HepG2 (cell line): ENCODE results near the gene VWA1. TPM values are rescaled to one million over a fixed set of nuclear protein-coding genes. Genes with fewer than 3 reads are reported as not detected.
A peak's percentile ranks its signal among the peaks of the same experiment; 100 is the strongest.

Experiments
- ESRRA ChIP-seq: sonication (generic); formaldehyde crosslinking; IDR thresholded peaks from 2 replicates; pipeline ENCODE4 v1.5.1; 2020; ENCODE audit warnings: mild to moderate bottlenecking, low read depth, missing genetic modification reagents
- ETV6 ChIP-seq: sonication (generic); formaldehyde crosslinking; conservative IDR thresholded peaks from 2 replicates; pipeline ENCODE4 v1.4.0; 2020; ENCODE audit warnings: missing genetic modification reagents
- HNRNPUL1 ChIP-seq: fragments of 200-400 bp; formaldehyde crosslinking; IDR thresholded peaks from 2 replicates; pipeline ENCODE4 v1.6.1; 2017; ENCODE audit warnings: low read depth, mild to moderate bottlenecking, low read length, moderate library complexity
- MTF2 ChIP-seq: sonication (generic); formaldehyde crosslinking; IDR thresholded peaks from 2 replicates; pipeline ENCODE4 v1.5.0; 2020; ENCODE audit warnings: missing genetic modification reagents, borderline replicate concordance
- ONECUT2 ChIP-seq: sonication (generic); formaldehyde crosslinking; IDR thresholded peaks from 2 replicates; pipeline ENCODE4 v1.4.0; 2020; ENCODE audit warnings: missing genetic modification reagents
- PAF1 ChIP-seq: IDR thresholded peaks from 2 replicates; pipeline ENCODE4 v1.6.1; 2016; ENCODE audit warnings: missing genetic modification reagents, missing compliant biosample characterization
- RFXAP ChIP-seq: sonication (generic); formaldehyde crosslinking; IDR thresholded peaks from 2 replicates; pipeline ENCODE4 v1.4.0; 2020; ENCODE audit warnings: missing genetic modification reagents, borderline replicate concordance
- SSRP1 ChIP-seq: IDR thresholded peaks from 2 replicates; pipeline ENCODE4 v1.6.1; 2016; ENCODE audit warnings: control low read depth
- TCF12 ChIP-seq, 2 experiments: fragments of 450-650 bp in 1 of 2; sonication (generic) in 1 of 2; formaldehyde crosslinking in 1 of 2; IDR thresholded peaks; 2 replicates each; pipeline versions ENCODE4 v1.6.1 to v1.8.0; 2017 to 2022; ENCODE audit warnings: antibody characterized with exemption in 1 of 2, mild to moderate bottlenecking in 1 of 2, missing genetic modification reagents in 1 of 2, moderate library complexity in 1 of 2
- ZNF253 ChIP-seq: sonication (generic); formaldehyde crosslinking; IDR thresholded peaks from 2 replicates; pipeline ENCODE4 v1.8.0; 2022; ENCODE audit warnings: mild to moderate bottlenecking, missing genetic modification reagents, borderline replicate concordance
- ZNF501 ChIP-seq: sonication (generic); formaldehyde crosslinking; IDR thresholded peaks from 2 replicates; pipeline ENCODE4 v1.5.1; 2020; ENCODE audit warnings: mild to moderate bottlenecking, moderate library complexity, missing genetic modification reagents
- ZNF556 ChIP-seq: sonication (generic); formaldehyde crosslinking; IDR thresholded peaks from 2 replicates; pipeline ENCODE4 v1.4.0; 2020; ENCODE audit warnings: mild to moderate bottlenecking, missing genetic modification reagents, borderline replicate concordance
- ZNF703 ChIP-seq: sonication (generic); formaldehyde crosslinking; IDR thresholded peaks from 2 replicates; pipeline ENCODE4 v1.5.1; 2020; ENCODE audit warnings: missing genetic modification reagents, mild to moderate bottlenecking, moderate library complexity, borderline replicate concordance
- polyA plus RNA-seq, 8 experiments: library from polyadenylated mRNA; depleted of rRNA in 3 of 8; stranded (reverse) in 7 of 8; unstranded in 1 of 8; fragments of >200 nt; fragmentation: Illumina TruSeq in 4 of 8; extraction: Trizol in 4 of 8; gene quantifications; 2 replicates each; pipeline versions ENCODE4 v1.2.1 to v1.2.3, GENCODE V29; 2011 to 2016; ENCODE audit warnings: low read depth in 4 of 8, missing spikeins in 1 of 8, mixed read lengths in 1 of 8; ENCODE audit not compliant: insufficient read depth in 1 of 8
- total RNA-seq, 5 experiments: library from RNA; depleted of rRNA; stranded (reverse); fragments of >200 nt; fragmentation: Illumina TruSeq; extraction: Trizol; gene quantifications; 2 replicates each; pipeline ENCODE4 v1.2.3, GENCODE V29; 2016; ENCODE audit warnings: low read depth in 1 of 5
- TF ChIP-seq, protein P1 (sequence below): sonication (generic); formaldehyde crosslinking; conservative IDR thresholded peaks from 2 replicates; pipeline ENCODE4 v1.8.1; 2023; ENCODE audit warnings: missing genetic modification reagents
- TF ChIP-seq, protein P2 (sequence below): IDR thresholded peaks from 2 replicates; pipeline ENCODE4 v1.6.1; 2016; ENCODE audit warnings: mild to moderate bottlenecking, missing biosample characterization, missing genetic modification reagents
- TF ChIP-seq, protein P3 (sequence below): IDR thresholded peaks from 2 replicates; pipeline ENCODE4 v1.6.1; 2016; ENCODE audit warnings: missing genetic modification reagents, missing compliant biosample characterization
- TF ChIP-seq, protein P4 (sequence below): sonication (generic); formaldehyde crosslinking; IDR thresholded peaks from 2 replicates; pipeline ENCODE4 v1.4.0; 2020; ENCODE audit warnings: missing genetic modification reagents
- TF ChIP-seq, protein P5 (sequence below): IDR thresholded peaks from 2 replicates; pipeline ENCODE4 v1.6.1; 2016; ENCODE audit warnings: missing compliant biosample characterization, missing genetic modification reagents, borderline replicate concordance
- TF ChIP-seq, protein P6 (sequence below): sonication (generic); formaldehyde crosslinking; IDR thresholded peaks from 2 replicates; pipeline ENCODE4 v1.4.0; 2020; ENCODE audit warnings: missing genetic modification reagents

Gene VWA1
- total and polyA plus RNA-seq, 2 of the 13 experiments (the other 11 are each of a cell fraction or from before 2014, with no cell fraction given) = 40.9 to 57.5 TPM

DNA sequence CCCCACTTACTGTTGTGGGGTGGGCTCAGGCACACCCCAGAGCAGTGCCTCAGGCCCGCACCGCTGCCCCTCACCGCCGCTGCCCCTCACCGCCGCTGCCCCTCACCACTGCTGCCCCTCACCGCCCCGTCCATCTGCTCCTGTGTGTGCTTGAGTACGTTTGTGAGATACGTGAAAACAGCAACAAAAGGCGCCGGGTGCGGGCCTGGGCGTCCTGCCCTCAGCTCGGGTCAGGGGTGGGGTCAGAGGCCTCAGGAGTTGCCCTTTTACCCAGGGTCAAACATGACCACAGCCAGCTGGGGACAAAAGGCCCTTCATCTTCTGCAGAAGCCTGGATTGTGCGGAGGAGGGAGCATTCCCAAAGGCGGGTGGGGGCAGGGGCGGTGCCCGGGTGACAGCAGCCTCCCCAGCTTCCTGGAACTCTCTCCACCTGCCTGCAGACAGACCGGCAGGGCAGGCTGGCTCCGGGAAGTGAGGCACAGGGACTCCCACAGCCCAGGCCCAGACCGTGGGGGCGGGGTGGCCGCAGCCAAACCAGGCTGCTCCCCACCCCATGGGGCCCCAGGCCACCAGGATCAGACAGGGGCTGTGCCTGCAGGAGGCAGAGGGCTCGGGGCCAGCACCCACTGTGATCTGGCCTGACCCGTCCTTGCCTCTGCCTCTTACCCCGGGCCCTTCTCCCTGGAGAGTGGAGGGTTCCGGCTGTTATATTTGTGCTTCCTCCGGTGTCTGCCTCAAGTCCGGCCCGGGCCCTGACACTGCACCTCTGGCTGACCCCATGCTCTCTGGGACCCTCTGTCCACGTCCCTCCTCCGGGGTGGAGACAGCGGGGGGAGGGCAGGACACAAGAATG lies 2.3 kb upstream of the VWA1 start (continued):
- TF ChIP-seq, protein P1, sequence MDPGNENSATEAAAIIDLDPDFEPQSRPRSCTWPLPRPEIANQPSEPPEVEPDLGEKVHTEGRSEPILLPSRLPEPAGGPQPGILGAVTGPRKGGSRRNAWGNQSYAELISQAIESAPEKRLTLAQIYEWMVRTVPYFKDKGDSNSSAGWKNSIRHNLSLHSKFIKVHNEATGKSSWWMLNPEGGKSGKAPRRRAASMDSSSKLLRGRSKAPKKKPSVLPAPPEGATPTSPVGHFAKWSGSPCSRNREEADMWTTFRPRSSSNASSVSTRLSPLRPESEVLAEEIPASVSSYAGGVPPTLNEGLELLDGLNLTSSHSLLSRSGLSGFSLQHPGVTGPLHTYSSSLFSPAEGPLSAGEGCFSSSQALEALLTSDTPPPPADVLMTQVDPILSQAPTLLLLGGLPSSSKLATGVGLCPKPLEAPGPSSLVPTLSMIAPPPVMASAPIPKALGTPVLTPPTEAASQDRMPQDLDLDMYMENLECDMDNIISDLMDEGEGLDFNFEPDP (CRISPR knock-in tag) = no peak
- TF ChIP-seq, protein P2, sequence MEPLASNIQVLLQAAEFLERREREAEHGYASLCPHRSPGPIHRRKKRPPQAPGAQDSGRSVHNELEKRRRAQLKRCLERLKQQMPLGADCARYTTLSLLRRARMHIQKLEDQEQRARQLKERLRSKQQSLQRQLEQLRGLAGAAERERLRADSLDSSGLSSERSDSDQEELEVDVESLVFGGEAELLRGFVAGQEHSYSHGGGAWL = no peak; the same call in 1 of the 2 replicates
- peak; percentile 86 for TF ChIP-seq ZNF501 (CRISPR knock-in tag)
- TF ChIP-seq PAF1 = peak; percentile 40
- no peak; the same call in 1 of the 2 replicates for TF ChIP-seq ZNF556 (CRISPR knock-in tag)
- TF ChIP-seq ETV6 (CRISPR knock-in tag) = peak; percentile 76; the same call in 1 of the 2 replicates
- peak; percentile 95 for TF ChIP-seq ESRRA (CRISPR knock-in tag)
- TF ChIP-seq, protein P3, sequence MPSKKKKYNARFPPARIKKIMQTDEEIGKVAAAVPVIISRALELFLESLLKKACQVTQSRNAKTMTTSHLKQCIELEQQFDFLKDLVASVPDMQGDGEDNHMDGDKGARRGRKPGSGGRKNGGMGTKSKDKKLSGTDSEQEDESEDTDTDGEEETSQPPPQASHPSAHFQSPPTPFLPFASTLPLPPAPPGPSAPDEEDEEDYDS = peak; percentile 64
- TF ChIP-seq, protein P4, sequence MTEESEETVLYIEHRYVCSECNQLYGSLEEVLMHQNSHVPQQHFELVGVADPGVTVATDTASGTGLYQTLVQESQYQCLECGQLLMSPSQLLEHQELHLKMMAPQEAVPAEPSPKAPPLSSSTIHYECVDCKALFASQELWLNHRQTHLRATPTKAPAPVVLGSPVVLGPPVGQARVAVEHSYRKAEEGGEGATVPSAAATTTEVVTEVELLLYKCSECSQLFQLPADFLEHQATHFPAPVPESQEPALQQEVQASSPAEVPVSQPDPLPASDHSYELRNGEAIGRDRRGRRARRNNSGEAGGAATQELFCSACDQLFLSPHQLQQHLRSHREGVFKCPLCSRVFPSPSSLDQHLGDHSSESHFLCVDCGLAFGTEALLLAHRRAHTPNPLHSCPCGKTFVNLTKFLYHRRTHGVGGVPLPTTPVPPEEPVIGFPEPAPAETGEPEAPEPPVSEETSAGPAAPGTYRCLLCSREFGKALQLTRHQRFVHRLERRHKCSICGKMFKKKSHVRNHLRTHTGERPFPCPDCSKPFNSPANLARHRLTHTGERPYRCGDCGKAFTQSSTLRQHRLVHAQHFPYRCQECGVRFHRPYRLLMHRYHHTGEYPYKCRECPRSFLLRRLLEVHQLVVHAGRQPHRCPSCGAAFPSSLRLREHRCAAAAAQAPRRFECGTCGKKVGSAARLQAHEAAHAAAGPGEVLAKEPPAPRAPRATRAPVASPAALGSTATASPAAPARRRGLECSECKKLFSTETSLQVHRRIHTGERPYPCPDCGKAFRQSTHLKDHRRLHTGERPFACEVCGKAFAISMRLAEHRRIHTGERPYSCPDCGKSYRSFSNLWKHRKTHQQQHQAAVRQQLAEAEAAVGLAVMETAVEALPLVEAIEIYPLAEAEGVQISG = peak; percentile 78
- TF ChIP-seq ZNF253 (CRISPR knock-in tag) = 0 out of 2 replicates have a peak, but pooled peaks have one; percentile 22
- peak; percentile 27; the same call in 1 of the 2 replicates for TF ChIP-seq ZNF703 (CRISPR knock-in tag)
- TF ChIP-seq, protein P5, sequence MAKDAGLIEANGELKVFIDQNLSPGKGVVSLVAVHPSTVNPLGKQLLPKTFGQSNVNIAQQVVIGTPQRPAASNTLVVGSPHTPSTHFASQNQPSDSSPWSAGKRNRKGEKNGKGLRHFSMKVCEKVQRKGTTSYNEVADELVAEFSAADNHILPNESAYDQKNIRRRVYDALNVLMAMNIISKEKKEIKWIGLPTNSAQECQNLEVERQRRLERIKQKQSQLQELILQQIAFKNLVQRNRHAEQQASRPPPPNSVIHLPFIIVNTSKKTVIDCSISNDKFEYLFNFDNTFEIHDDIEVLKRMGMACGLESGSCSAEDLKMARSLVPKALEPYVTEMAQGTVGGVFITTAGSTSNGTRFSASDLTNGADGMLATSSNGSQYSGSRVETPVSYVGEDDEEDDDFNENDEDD (CRISPR knock-in tag) = no peak; the same call in 1 of the 2 replicates
- TF ChIP-seq RFXAP (CRISPR knock-in tag) = no peak
- TF ChIP-seq, protein P6, sequence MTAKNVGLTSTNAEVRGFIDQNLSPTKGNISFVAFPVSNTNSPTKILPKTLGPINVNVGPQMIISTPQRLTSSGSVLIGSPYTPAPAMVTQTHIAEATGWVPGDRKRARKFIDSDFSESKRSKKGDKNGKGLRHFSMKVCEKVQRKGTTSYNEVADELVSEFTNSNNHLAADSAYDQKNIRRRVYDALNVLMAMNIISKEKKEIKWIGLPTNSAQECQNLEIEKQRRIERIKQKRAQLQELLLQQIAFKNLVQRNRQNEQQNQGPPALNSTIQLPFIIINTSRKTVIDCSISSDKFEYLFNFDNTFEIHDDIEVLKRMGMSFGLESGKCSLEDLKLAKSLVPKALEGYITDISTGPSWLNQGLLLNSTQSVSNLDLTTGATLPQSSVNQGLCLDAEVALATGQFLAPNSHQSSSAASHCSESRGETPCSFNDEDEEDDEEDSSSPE (CRISPR knock-in tag) = peak; percentile 38
- TF ChIP-seq SSRP1 (CRISPR knock-in tag) = no peak
- TF ChIP-seq TCF12 (IDR thresholded peaks at IDR 0.05) = no peak
- peak; percentile 73; the same call in 1 of the 2 replicates for TF ChIP-seq TCF12 (CRISPR knock-in tag; IDR thresholded peaks at IDR 0.05)
- no peak for TF ChIP-seq HNRNPUL1
- TF ChIP-seq ONECUT2 (CRISPR knock-in tag) = no peak; the same call in 1 of the 2 replicates
- TF ChIP-seq MTF2 (CRISPR knock-in tag) = no peak
